GM18861 (cell line): ENCODE results near the gene UBA1.

Source experiments
- ATAC-seq: cut with Tn5 transposase; IDR thresholded peaks from one replicate; pipeline ENCODE4 v1.9.1; 2021; ENCODE audit not compliant: unreplicated experiment

UBA1 gene

DNA sequence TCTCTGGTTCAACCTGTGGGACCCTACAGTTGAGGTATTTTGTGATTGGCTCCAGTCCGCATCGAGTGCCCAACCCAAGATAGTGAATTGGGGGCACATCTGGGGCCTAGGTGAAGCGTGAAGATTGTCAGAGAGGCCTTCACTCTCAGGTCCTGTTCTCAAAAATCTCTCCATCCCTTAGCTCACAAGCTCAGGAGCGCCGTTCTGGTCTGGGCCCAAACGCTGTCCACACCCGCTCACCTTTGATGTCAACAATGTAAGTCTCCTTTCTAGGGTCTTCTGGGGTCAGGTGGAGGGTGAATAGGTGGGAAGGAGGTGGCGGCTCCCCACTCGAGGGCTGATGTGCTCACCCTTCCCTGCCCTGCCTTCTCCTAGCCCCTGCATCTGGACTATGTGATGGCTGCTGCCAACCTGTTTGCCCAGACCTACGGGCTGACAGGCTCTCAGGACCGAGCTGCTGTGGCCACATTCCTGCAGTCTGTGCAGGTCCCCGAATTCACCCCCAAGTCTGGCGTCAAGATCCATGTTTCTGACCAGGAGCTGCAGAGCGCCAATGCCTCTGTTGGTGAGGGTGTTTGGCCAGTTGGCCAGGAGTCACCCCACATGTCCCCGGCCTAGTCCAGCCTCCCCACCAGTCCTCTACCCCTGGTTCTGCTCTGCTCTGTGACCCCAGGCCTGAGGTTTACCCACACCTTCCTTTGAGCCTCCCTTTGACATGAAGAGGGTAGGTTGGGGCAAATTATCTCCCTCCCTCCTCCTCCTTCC is 17.2 kb downstream of the UBA1 start:
- no peak for ATAC-seq

GRCh38 chrX:47212381-47213293 is 19.0 kb downstream of the UBA1 start:
- ATAC-seq = no peak

GRCh38 chrX:47214435-47215077 is 20.9 kb downstream of the UBA1 start:
- no peak for ATAC-seq

DNA sequence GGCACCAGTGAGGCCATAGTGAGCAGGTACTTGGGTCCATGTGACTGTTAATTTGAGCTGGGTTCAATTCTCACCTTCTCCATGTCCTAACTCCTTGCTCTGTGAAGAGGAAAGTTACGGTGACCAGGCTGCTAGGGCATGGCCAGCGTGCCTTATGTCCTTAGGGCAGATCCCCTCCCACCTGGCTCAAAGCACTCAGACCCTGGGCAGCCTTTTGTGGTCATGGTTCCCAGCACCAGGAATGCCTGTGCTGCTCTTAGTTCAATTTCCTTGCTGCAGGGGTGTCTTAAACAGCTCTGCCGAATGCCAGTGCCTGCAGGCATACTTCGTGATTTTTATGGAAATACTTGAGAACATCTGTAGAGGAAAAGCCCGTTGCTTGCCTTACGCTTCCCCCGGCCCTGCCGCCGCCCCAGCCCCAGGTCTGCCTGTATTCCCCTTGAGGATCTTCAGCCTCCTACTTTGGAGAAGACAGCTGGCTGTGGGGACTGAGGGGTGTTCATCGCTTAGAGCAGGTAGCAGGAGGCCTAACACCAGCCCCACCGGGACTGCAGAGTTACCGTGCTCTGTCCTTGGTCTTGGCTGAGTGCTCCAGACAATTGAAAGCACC is 21.8 kb downstream of the UBA1 start:
- ATAC-seq = no peak

- no peak for ATAC-seq
These were observed 22.8 kb downstream of the UBA1 start for GRCh38 chrX:47216393-47216925.

GRCh38 chrX:47217121-47217851 is 23.7 kb downstream of the UBA1 start:
- ATAC-seq = no peak

DNA sequence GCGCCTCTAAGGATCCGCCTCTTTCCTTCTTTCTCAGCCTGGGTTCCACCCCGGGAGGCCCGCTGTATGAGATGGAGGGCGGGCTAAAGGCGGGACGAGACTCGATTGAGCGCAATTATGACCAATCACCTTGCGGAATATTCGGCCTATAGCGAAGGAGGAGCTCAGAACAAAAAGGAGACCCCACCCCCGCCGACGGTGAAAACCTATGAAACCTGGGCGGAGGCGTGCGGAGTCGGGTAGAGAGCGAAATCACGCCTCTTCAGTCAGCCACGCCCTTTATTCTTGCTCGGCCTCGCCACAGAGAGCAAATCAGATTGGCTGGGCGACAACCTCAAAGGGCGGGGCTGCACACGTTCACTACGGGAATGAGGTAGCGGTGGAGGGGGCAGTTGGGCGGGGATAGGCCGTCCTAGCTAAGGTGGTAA is 24.2 kb downstream of the UBA1 start:
- ATAC-seq = peak; percentile 79

DNA sequence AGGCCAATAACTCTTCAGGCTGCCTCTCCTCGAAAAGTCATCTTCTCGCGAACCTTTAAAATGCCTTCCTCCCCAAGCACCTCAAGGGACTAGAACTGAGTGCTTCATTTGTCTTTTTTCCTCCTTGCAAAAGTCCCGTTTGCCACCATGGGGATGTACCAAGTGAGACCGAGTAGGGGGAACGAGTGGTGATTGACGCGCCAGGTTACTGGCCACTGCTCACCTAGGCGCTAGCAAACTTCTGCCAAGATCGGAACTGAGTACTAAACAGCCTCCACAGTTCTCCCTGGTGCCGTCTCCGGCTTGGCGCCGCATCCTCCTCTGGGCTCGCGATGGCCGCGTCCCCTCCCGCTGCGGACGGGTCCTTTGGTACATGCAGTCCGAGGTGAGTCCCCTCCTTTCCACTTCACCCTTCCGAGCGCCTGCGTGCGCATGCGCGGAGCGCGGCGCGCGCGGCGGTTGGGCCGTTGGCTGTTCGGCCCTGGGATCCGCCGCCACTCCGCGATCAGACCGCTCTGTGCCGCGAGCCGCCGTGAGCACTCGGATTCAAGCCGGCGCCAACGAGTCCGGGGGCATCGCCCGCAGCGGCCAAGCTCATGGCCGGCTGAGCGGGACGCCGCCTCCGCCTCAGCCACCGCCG is 24.8 kb downstream of the UBA1 start, which contains the start of gene CDK16:
TSS of gene CDK16 (plus strand) at position 402 of the 640 bp plus-strand sequence. CDS start 4,877 bp downstream, outside the sequence.
- ATAC-seq = peak; percentile 31

DNA sequence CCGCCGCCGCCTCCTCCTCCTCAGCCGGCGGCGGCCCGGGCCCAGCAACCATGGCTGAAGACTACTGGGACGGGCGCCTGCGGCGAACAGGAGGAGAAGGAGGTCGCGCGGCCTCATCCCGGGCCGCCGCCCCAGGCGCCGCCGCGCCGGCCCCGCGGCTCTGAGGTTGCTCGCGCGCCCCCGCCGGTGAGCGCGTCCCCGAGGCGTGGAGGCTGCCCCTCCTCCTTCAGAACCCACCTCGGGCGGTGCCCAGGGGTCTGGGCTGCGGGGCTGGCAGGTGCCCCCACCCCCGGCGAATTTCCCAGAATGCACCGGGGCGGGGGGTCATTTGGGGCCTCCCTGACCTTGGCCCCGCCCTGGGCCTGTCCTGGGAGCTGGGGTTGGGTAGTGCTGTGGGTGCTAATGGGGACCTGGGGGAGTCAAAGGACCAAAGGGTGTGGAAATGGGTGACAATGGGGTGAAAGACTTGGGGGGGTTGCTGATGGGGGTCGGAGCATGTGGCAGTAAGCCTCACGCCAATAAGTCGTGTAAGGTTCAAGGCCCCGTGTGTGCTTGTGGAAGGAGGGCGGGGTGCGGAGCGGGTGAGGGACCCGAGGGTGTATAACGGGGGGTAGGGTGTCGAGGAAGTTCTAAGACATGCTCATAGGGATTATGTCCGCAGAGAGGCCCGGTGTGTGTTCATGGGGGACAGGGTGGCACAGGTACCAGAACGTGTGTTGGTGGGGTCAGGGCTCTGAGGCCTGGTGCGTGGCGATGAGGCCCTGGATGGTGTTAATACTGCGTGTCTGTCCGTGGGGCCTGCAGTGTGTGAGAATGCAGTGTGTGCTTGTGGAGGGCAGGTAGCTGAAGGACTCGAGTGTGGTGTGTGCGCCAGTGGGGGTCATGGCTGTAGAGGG is 25.5 kb downstream of the UBA1 start:
- ATAC-seq = no peak

DNA sequence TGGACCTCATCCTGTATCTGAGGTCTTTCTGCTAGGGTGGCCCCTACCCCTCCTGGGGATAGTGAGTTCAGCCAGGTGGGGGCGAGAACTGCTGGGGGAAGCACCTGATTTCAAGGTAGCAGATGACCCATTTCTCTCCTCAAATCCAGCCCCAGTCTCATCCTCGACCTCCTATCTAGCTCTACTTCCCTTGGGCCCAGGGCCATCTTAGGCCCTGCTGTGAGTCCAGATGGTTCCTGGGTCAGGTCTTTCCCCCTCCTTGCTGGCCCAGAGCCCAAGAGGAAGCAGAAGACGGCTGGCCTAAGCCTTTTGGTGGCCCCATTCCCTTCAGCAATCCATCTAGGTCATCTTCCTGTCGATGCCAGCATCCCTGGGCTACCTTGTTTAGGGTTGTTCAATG is 28.1 kb downstream of the UBA1 start:
- ATAC-seq = no peak

GRCh38 chrX:47222751-47223350 is 29.2 kb downstream of the UBA1 start:
- ATAC-seq = no peak

DNA sequence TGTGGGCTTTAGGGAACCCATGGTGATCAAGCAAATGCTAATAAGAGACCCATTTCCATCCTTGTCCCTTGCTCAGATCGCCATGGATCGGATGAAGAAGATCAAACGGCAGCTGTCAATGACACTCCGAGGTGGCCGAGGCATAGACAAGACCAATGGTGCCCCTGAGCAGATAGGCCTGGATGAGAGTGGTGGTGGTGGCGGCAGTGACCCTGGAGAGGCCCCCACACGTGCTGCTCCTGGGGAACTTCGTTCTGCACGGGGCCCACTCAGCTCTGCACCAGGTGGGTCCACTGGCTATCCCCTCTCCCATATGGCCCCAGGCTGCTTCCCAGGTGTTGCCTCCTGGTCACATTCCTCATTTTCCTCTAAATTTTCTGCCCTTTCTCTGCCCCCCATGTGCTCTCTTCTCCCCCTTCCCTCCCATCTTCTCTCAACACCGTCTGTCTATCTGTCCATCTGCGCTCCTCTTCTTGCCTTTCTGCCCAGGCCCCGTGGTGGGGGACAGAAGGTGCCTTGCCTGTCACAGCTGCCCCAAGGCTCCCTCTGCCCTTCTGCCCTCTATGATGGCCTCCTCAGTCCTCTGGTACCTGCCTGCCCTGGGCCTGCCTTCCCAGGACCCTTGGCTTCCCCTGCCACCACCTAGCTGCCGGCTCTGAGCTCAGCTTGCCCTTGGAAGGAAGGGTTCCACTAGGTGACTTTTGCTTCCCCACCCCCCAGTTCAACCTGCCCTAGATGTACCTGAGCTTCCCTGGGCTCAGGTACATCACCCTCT is 30.0 kb downstream of the UBA1 start:
- ATAC-seq = no peak

GRCh38 chrX:47224266-47224895 is 30.8 kb downstream of the UBA1 start:
- ATAC-seq = no peak

GRCh38 chrX:47224896-47225290 is 31.3 kb downstream of the UBA1 start:
- ATAC-seq = no peak

DNA sequence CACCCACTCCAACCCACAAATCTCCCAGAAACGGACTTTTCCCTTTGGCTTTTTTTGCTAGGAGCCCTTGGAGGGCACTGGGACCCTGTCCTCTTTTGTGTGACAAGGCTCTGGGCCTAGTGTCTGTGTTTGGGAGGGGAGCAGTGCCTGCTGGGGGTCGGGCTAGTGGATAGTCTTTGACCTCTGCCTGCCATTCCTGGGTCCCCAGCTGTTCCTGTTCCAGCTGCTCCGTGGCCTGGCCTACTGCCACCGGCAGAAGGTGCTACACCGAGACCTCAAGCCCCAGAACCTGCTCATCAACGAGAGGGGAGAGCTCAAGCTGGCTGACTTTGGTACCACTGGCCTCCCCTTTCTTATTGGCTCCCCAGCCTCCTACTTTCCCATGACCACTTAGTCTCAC is 32.4 kb downstream of the UBA1 start:
- no peak for ATAC-seq

DNA sequence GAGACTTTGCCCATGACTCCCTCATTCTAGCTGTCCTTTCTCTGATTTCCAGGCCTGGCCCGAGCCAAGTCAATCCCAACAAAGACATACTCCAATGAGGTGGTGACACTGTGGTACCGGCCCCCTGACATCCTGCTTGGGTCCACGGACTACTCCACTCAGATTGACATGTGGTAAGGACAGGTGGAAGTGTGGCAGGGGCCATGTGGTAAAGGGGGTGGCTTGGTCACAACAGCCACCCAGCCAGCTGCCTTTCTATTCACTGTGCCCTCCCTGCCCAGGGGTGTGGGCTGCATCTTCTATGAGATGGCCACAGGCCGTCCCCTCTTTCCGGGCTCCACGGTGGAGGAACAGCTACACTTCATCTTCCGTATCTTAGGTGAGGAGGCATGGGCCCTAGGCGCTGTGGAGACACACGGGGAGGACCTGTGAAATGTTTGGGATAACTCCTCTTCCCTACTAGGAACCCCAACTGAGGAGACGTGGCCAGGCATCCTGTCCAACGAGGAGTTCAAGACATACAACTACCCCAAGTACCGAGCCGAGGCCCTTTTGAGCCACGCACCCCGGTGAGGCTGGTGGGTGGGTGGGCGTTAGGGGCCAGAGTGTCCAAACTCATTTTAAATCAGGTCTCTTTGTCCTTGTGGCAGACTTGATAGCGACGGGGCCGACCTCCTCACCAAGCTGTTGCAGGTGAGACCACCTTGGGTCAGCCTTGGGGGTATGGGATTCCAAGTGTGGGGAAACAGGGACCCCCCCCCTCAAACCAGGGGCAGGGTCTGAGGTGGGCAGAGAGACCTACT is 33.1 kb downstream of the UBA1 start:
- no peak for ATAC-seq
